GM19035 (cell line): Measurements from ENCODE around the gene MDFI.

Source experiments
- ATAC-seq: cut with Tn5 transposase; IDR thresholded peaks from one replicate; pipeline ENCODE4 v1.9.1; 2021; ENCODE audit not compliant: unreplicated experiment

MDFI gene

GRCh38 chr6:41630946-41631345 lies 7.3 kb upstream of the MDFI start:
- ATAC-seq = no peak

GRCh38 chr6:41633056-41633634 lies 5.1 kb upstream of the MDFI start:
- ATAC-seq = no peak

GRCh38 chr6:41634657-41635056 lies 3.6 kb upstream of the MDFI start:
- no peak for ATAC-seq

- no peak for ATAC-seq
Measured at GRCh38 chr6:41635365-41635764, 2.9 kb upstream of the MDFI start.

GRCh38 chr6:41636833-41637193 lies 1.5 kb upstream of the MDFI start:
- no peak for ATAC-seq

GRCh38 chr6:41637194-41638001 lies 870 bp upstream of the MDFI start:
- no peak for ATAC-seq

GRCh38 chr6:41638935-41639808 lies 904 bp downstream of the MDFI start:
- no peak for ATAC-seq

GRCh38 chr6:41639809-41640371 lies 1.6 kb downstream of the MDFI start:
- ATAC-seq = no peak

GRCh38 chr6:41640426-41640825 lies 2.2 kb downstream of the MDFI start:
- ATAC-seq = no peak

- ATAC-seq = no peak
Measured at GRCh38 chr6:41641352-41641925, 3.2 kb downstream of the MDFI start.

- ATAC-seq = no peak
Measured at GRCh38 chr6:41642090-41642959, 4.1 kb downstream of the MDFI start.

- no peak for ATAC-seq
Measured at GRCh38 chr6:41642960-41643898, 5.0 kb downstream of the MDFI start.

- no peak for ATAC-seq
Measured at GRCh38 chr6:41643899-41644269, 5.6 kb downstream of the MDFI start.

- no peak for ATAC-seq
Measured at GRCh38 chr6:41644297-41644879, 6.1 kb downstream of the MDFI start.

- ATAC-seq = no peak
Measured at GRCh38 chr6:41645007-41645618, 6.8 kb downstream of the MDFI start.

GRCh38 chr6:41646026-41646795 lies 7.9 kb downstream of the MDFI start:
- ATAC-seq = no peak

GRCh38 chr6:41647061-41647511 lies 8.8 kb downstream of the MDFI start:
- ATAC-seq = no peak
